GM19328 (cell line): Measurements from ENCODE around the gene WNK4.

Source experiments
- ATAC-seq: cut with Tn5 transposase; IDR thresholded peaks from one replicate; pipeline ENCODE4 v1.9.1; 2021; ENCODE audit warnings: mild to moderate bottlenecking, moderate library complexity; ENCODE audit not compliant: unreplicated experiment

WNK4 gene

DNA sequence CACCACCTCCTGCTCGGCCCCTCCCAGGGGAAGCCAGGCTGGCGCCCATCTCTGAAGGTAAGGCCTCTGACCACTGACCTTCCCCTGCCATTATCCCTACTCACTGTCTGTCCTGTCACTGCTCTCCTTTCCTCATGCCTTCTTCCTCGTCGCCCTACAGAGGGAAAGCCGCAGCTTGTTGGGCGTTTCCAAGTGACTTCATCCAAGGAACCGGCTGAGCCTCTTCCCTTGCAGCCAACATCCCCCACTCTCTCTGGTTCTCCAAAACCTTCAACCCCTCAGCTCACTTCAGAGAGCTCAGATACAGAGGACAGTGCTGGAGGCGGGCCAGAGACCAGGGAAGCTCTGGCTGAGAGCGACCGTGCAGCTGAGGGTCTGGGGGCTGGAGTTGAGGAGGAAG is 15.1 kb downstream of the WNK4 start:
- ATAC-seq: no peak

- ATAC-seq: no peak
Measured at GRCh38 chr17:42796066-42796758, 15.8 kb downstream of the WNK4 start.

GRCh38 chr17:42797067-42798007 is 16.9 kb downstream of the WNK4 start:
- no peak for ATAC-seq

DNA sequence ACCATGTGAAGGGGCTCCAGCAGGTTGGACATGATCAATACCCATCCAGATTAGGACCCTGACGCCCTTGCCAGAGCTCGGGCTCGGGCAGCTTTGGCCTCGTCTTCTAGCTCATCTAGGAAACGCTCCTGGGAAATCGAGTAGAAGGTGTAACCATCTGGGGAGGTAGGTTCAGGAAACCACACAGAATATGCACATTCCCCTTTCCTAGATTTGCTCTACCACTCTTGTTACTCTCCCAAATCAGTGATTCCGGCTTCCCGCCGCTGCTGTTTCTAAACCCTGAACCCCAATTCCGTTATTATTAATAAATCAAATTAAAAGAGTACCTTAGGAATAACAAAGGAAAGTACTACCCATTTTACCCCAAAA is 17.6 kb downstream of the WNK4 start:
- ATAC-seq: no peak

DNA sequence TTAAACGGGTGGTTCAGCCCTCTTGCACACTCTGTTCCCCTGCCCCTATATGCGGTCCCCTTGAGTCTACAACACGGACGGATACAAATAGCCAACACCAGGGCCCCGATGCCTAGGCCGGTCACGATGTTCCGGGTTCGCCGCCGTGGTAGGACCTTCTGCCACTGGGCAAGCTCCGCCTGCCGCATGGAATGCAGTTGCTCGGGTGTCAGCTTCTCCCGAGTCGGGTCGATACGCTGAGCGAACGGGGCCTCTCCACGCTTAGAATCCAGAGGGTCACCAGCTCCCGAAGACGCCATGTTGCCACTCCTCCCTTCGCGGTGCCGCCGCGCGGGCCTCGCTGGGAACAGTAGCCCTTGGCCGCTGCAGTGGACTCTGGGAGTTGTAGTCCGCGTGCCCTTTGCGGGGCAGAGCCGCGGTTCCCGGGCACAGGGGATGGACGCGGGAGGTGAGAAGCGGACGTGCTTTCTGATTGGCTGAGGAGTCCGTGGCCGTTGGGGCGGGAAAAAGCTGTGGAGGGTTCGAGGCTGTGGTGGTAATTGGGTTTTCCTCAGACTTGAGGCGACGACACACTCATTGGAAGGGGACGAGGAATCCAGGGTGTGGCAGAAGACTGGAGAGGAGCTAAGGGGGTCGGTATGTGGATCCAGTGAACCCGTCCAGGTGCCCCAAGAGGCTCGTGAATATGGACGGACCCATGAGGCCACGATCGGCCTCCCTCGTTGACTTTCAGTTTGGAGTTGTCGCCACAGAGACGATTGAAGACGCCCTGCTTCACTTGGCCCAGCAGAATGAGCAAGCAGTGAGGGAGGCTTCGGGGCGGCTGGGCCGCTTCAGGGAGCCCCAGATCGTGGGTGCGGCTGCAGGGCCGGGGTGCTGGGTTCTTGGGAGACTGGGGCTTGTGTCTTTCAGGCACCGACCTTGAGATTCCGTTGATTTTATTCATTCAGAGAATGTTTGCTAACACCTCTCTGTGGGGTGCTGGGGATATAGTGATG is 18.3 kb downstream of the WNK4 start, which contains the start of the genes CNTD1 and COA3:
TSS of gene CNTD1 (plus strand) at position 479 of the 998 bp plus-strand sequence. CDS start at position 686, 207 bp downstream.
TSS of gene COA3 (minus strand) at position 322 of the 998 bp plus-strand sequence. CDS start at position 299, 23 bp downstream.
- ATAC-seq: peak; percentile 53

DNA sequence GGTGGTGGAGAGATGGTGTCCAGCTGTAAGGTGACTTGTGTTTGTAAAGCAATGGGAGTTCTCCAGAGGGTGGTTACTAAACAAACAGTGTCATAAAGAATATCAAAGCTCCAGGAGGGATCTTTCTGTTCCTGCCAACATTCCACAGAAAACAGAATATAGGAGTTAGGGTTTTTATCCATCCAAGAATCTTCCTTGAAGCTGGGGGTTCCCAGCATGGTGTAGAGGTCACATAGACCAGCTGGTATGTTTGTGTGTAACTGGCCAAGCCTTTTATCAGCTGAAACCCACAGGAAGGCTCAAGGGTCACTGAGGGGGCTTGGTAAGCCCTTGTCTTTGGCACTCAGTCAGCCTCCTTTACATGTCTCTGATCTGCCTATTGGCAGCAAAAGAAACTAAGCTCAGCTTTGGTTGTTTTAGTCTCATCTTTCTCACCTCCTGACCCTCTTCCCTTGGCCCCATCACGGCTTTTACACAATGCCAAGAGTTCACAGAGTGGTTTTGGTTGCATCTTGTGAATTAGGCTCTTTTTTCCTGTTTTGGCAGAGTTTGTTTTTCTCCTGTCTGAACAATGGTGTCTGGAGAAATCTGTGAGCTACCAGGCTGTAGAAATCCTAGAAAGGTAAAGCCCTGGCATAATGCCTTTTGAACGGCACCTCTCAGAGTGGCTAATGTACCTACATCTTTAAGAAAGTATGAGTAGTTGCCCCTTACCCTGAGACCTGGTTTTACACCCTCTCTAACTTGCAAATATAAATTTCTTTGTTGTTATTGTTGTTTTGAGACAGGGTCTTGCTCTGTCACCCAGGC is 22.9 kb downstream of the WNK4 start:
- no peak for ATAC-seq

GRCh38 chr17:42804918-42805367 is 24.5 kb downstream of the WNK4 start:
- no peak for ATAC-seq

- ATAC-seq: no peak
Measured at GRCh38 chr17:42806249-42806648, 25.8 kb downstream of the WNK4 start.

DNA sequence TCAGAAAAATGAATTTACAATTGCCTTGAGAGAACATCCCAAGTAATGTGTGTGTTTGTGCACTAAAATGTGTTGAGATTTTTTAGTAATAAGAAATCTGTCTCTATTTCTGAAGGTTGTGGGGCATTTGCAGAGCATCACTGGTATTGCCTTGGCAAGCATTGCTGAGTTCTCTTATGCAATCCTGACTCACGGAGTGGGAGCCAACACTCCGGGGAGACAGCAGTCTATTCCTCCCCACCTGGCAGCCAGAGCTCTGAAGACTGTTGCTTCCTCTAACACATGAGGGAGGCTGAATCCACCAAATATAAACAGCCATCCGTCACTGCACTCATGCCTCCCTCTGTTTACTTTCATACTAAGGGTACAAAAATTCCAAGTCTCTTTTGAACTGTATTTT is 28.8 kb downstream of the WNK4 start:
- no peak for ATAC-seq

DNA sequence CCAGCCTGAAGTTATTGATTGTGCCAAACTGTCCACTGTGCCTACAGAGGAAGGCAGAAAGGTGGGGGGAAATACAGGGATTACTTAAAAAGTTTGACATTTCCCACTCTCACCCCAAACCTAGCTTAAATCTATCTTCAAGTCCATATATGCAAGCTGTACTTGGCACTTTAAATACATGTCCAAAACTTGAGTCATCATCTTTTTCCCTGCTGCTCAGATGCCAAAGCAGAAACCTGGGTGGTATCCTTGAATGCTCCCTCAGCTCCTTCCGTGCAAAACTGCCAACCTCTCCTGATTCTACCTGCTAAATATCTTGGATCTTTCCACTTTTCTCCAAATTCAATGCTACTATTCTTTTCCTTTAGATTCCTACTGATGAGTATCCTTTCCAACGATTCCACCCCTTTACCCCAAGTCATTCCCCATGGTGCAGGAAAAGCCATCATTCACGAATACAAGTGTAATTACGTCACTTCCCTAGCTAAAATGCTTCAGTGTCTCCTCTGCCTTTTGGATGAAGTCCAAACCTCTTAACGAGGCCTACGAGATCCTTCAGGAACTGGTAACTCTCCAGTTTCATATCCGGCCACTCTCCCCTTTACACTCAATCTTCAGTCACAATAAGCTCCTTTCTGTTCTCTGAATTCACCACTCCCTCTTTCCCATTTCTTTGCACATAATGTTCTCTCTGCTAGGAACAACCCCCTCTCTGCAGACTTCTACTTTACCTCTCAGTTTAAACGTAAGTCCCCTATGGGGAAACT is 34.4 kb downstream of the WNK4 start:
- no peak for ATAC-seq

DNA sequence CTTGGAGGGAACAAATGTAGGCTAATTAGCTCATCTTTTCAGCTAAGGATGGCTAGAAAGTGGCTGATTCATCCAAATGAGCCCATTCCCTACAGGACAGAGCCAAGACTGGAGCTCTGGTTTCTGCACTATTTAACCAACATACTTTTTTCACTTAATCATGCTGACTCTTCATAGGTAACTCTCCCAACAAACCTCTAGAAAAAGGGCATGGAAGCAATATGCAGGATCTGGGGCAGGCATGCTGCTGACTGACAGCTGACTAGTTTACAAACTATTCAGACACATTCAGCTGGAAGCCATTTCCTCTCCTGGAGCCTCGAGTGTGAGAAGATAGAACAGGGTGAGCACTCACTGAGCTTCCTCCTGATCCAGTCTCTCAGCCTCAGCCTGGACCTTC is 37.5 kb downstream of the WNK4 start:
- ATAC-seq: no peak

DNA sequence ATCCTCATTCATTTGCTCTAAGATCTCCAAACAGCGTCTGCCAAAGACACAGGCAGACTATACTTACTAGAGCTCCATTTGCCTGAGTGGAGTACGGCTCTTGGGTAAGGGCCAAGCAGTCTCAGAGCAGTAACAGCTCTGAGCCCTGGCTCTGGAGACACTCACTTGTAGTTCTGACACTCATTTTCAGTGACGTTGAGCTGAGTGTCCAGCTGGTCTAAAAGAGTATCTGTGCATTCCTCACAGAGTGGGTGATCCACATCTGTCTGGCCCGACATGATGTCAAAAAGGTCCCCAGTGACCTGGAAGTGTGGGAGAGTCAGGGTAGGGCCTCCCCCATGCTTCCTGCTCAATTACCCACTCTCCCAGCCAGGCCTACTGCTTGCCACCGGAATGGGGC is 38.0 kb downstream of the WNK4 start:
- ATAC-seq: no peak

GRCh38 chr17:42819939-42820535 is 39.6 kb downstream of the WNK4 start:
- ATAC-seq: no peak

GRCh38 chr17:42821176-42821575 is 40.8 kb downstream of the WNK4 start:
- ATAC-seq: no peak

DNA sequence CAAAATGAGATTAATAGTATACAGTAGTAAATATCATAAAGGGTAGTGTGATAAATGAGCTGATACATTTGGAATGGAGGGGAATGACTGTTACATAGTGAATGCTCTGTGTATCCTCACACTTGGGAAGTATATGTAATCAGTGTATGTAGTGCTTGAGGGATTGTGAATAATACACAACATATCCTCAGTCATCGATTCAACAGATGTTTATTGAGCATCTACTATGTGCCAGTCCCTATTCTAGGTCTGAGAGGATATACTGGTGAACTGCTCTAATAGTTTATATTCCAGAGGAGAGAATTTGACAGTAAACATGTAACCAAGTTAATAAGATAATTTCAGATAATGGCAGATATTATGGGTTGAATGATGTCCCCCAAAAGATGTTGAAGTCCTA is 47.1 kb downstream of the WNK4 start:
- no peak for ATAC-seq

GRCh38 chr17:42830971-42831370 is 50.6 kb downstream of the WNK4 start:
- ATAC-seq: no peak

DNA sequence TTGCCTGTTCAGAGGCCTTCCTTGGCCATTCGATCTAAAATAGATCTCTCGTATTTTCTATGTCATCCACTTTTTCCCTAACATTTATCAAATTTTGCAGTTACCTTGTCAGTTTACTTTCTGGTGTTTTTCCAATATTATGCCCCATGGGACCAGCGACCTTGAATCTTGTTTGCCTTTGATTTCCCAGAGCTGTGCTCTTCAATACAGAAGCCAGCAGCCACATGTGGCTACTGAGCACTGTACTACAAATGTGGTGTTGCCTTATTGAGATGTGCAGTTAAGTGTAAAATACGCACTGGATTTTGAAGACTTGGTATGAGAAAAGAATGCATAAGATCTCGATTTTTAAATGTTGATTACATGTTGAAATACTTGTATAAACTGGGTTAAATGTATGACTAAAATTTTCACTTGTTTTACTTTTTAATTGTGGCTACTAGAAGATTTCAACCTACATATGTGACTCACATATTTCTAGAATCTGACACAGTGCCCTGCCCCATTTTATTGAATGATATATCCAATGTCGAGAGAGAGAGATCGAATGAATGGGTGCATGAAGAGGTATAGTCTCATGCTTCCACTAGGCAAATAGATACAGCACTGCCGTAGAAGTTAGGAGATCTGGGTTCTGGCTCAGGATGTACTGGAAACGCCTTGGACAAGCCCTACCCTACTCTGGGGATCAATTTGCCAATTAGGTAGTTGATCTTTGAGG is 52.0 kb downstream of the WNK4 start:
- no peak for ATAC-seq
